NCI-H345 treated with DMSO at 0.1 percent for 48 hours (cell line): ENCODE data around the gene CHRM4.

ENCODE experiments used
- DNase-seq: peaks from one replicate; lab custom pipeline; 2025; ENCODE audit not compliant: unreplicated experiment; lab: John Stamatoyannopoulos, UW

The CHRM4 gene

DNA sequence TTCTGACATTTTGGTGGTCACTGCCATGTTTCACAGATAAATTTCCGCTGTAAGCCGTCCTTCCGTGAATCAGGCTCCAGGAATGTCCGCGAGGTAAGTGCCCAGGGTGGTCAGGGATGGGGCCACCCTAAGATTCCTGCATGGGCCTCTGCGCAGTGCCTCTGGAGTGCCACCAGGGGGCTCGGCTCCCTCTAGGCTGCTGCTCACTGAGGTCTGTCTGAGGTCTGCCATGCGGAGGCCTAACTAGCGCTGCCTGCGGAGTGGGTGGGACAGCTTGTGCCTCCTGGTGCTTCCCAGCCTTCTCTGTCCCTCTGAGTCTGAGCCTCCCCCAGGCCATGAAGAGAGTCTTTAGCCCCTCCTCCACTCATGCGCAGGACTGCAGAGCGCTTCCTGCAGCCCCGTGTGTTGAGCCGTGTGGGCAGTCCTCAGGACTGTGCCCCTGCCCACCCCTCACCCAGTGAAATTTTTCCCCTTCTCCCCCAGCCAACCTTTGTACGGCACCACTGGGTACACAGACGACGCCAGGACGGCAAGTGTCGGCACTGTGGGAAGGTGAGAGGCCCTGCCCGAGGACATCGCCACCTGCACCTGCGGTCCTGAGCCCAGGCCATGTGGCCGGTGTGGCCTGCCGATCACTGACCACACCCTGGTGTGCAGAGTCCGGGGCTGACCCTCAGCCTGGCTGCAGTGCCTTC lies 22.0 kb downstream of the CHRM4 start:
- peak; percentile 44 for DNase-seq

DNA sequence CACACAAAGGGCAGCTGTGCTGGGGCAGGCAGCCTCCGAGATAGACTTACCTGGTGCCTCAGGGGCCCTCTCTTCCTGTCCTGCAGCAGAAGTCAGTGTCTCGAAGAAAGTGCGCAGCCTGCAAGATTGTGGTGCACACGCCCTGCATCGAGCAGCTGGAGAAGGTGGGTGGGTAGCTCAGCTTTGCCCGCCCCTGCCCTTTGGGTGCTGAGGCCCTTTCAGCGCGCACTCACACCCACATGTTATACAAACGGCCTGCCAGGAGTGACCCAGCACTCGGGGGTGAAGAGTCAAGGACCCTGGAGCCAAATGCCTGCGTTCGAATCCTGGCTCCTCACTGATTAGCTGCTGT lies 23.7 kb downstream of the CHRM4 start:
- DNase-seq: no peak

DNA sequence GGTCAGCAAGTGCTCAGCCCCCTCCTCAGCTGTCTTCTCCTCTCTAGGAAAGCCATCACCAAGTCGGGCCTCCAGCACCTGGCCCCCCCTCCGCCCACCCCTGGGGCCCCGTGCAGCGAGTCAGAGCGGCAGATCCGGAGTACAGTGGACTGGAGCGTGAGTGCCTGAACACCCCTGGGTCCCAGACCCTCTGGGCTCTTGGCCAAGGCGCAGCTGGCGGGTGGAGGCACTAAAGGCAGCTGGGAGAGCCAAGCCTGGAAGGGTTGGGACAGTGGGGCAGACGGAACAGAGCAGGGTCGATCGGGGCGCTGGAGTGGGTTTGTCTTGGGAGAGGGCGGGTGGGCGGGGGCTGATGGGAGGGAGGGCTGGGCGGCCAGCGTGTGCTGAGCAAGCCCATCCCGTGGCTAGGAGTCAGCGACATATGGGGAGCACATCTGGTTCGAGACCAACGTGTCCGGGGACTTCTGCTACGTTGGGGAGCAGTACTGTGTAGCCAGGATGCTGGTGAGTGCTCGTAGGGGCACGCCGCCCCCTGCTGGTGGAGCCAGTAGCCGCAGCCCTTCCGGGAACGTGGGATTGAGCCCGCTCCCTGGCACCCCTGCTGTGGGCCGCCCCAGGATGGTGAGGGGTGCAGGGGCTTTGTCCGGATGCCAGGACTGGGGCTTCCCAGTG lies 24.2 kb downstream of the CHRM4 start:
- no peak for DNase-seq

DNA sequence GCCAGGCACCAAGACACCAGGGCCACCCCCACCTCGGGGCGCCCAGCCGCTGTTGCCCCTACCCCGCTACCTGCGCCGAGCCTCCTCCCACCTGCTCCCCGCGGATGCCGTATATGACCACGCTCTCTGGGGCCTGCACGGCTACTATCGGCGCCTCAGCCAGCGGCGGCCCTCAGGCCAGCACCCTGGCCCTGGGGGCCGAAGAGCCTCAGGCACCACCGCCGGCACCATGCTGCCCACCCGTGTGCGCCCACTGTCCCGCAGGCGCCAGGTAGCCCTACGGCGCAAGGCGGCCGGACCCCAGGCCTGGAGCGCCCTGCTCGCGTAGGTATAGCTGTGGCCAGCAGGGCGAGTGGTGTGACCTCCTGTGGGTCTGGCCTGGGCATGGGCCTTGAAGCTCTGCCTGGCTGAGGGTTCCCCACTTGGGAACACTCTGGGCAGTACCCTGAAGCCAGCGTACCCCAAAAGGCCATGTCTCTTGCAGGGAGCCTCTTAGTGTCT lies 24.9 kb downstream of the CHRM4 start:
- DNase-seq: no peak

DNA sequence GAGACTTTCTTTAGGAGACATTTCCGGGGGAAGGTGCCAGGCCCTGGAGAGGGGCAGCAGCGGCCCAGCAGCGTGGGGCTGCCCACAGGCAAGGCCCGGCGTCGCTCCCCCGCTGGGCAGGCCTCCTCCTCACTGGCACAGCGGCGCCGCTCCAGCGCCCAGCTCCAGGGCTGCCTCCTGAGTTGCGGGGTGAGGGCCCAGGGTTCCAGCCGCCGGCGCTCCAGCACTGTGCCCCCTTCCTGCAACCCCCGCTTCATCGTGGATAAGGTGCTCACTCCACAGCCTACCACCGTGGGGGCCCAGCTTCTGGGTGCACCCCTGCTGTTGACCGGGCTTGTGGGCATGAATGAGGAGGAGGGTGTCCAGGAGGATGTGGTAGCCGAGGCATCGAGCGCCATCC lies 25.3 kb downstream of the CHRM4 start:
- DNase-seq: no peak

DNA sequence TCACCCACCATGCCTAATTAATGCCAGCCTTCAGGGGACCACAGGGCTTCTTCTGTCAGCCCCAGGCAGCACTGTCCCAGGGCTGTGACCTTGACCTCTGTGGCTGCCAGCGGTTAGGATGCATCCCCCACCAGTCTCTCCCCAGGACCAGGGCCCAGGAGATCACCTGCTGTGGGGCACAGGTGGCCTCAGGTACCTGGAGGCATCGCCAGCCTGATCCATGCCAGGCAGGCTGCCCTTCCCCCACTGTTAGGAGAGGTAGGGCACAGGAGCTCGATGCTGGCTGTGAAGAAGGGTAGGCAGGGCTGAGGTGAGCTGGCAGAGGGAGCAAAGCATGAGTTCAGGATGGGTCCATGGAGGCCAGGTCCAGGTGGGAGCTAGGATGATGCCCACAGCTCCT lies 26.8 kb downstream of the CHRM4 start:
- no peak for DNase-seq

DNA sequence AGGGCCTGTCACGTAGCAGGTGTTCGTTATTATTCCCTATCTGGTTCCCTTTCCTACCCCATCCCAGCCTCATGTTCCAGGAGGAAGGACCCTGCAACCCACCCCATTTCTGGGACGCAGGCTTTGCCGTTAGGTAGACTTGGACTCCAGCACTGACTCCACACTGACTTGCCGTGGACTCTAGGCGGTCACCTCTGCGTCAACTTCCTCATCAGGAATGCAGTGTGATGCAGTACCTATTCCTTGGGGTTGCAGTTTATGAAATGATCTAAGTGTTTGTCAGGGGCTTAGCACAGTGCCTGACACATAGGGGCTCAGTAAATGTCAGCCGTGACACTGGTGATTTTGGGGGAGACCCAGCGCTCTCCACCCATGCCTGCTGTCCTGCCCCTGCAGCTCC lies 27.5 kb downstream of the CHRM4 start:
- no peak for DNase-seq

DNA sequence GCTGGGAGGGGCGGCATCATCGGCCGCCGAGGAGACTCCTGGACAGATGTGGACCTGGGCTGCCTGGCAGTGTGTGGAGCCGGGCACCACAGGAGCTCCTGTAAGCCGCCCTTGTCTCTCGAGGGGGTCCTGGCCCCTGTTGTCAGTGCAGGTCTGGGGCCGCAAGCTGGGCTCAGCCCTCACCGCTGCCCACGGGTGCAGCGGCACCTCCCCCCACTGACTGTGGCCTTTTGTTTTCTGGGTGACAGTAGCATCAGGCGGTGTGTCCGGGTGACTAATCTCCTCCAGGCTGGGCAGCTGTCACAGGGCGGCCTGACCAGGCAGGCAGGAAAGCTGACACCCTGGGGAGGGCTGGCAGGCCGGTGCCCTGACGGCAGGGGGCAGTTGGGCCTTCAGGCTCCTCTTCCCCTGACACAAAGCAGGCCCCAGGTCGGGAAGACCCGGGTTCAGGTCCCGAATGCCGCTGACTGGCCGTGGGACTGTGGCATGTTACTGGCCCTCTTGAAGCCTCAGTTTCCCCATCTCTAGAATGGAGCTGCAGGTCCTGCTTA lies 28.0 kb downstream of the CHRM4 start:
- no peak for DNase-seq

DNA sequence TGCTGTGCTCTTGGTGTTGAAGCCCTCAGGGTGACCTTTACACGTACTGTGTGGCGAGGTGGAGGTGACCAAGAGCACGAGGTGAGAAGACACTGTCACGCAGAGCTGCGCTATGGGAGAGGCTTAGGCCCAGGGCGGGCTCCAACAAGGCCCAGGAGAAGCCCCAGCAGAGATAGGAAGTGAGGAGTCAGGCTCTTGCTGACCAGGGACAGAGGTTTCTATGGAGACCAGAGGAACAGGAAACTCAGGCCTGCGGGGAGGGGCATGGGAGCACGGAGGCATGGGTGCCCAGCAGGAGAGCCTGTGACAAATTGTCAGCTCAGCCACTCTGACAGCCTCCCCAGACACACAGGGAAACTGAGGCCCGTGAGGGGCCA lies 28.6 kb downstream of the CHRM4 start:
- no peak for DNase-seq

DNA sequence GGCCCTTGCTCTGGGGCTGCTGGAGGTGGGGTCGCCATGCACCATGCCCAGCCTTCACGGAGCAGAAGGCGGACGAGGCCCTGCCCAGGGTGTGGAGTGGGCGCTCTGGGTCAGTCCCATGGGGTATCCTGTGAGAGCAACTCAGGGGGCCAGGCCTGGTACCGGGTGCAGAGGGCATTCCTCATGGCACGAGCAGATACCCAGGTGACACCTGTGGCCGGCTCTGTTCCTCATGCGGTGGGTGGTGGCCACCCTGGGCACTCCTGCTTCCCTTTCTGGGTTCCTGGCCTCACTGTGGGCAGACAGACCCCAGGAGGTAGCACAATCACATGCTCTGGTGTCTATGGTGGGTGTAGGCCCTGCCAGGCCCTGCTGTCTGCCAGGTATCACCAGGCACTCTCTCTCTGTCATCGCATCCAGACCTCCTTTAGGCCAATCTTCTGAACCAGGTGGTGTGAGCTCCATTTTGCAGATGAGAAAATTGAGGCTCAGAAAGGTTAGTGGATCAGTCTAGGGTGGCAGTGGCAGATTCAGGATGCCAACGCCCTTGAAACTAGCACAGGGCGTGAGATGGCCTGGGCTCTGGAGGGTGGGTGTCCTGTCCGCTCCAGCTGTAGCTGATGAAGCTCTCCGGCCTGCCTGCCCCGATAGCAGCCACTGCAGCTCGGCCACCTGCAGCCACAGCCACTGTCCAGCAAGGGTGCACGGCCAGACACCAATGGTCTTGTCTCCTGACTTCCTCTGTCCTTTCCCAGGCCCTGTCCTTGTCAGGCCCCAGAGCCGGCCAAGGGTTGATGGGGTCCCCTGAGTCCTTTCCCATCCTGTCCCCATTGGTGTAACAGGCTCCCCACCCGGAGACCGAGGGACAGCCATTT lies 29.2 kb downstream of the CHRM4 start:
- DNase-seq: no peak

DNA sequence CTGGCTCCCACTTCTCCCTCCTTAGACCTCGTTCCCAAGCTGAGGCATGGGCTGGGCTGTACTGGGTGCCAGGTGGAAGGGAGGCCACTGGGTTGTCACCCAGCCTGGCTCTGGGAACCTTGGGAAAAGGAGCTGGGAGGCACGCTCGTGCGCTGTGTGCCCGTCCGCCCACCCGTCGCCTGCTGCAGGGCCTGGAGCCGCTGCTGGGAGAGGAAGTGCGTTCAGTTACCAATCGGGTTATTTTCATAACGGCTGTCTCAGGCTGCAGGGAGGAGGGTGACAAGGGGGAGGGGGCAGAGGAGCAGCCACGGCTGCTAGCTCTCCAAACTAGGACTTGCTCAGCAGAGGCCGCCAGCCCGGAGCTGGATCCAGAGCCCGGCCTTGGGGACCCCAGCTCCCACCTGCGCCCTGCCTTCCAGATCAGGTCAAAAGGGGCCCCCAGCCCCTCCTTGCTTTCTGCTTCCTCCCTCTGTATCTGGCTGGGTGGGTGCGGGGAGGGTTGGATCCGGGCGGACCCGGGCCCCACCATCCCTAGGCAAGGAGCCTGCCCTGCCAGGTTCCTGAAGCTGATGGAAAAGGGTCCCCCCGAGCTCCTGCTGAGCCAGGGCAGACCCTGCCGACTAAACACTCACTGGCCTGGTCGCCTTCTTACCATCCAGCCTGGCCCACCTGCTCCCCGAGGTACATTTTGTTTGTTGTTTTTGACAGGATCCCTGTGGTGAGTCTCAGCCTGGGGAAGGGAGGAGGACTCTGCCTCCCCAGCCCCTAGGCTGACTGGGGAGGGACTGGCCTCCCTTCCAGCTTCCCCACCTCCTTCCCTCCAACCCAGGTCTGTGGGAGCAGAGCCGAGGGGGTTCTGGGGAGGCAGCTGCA lies 30.1 kb downstream of the CHRM4 start:
- no peak for DNase-seq

DNA sequence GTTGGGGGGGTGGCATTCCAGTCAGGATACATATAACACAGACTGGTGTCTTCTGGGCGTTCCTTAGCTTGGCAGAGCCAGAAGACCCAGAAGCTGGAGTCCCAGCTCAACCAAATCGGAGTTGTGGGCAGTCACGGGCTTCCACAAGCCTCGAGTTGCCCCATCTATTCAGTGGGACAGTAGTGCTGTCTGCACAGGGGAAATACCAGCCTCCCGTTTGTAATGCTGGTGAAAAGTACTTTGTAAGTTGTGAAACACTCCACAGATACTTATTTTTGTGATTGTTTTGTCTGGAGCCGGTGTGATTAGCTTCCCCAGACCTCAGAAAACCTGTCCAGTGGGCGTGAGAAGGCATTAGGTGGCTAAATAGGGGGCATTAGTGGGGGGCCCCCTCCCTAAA lies 30.7 kb downstream of the CHRM4 start:
- DNase-seq: no peak

DNA sequence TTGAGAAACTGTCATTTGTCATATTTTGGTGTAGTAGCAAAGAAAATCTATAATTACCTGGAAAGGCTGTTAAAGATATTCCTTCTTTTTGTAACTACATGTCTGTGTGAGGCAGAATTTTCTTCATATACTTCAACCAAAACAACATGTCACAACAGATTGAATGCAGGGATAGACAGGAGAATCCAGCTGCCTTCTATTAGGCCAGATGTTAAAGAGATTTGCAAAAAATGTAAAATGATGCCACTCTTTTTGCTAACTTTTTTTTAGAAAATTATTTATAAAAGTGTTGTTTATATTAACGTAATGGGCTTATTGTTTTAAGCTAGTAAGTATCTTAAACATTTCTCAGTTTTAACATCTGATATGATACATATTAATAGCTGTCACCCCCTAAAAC lies 31.6 kb downstream of the CHRM4 start:
- DNase-seq: no peak

DNA sequence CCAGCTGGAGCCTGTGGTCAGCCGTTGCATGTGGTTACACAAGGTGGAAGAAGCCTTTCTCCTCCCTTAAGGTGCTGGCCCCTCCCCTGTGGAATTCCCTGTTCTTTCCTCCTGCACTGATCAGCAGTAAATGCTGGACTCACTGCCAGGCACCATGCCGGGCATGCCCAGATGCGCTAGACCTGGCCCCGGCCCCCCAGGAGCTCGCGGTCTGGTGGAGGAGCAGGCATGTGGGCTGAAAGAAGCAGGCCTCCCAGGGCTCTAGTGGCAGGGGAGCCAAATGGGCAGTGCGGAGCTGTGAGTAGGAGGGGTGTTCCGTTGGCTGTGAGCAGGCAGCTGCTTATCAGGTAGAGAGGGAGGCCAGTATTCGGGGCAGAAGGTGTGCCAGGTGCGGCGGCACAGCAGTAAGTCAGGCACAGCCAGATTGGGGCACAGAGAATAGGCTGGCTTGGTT lies 34.1 kb downstream of the CHRM4 start:
- DNase-seq: no peak

DNA sequence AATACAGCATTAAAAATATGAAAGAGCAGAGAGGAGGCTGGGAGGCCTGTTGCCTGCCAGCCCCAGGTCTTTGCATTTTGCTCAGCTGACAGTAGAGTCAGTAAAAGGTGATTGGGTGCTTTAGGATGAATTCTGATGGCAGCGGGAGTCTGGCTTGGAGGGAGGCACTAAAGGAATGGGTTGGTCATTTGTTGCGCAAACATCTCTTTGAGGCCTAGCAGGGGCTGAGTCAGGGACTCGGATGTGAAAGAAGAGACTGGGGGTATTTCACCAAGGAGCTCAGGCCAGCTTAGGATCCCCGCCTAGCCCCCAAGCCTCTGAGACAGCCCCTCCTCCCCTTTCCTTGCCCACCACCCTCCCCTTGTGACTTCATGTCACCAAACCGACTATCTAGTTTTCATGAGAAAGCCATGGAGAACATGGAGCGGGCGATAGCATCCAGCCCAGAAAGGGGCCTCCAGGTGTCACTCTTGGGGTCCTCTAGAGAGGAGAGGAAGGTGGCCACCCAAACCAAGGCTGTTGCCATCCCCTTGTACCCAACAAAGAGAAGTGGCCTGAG lies 34.6 kb downstream of the CHRM4 start:
- DNase-seq: no peak

DNA sequence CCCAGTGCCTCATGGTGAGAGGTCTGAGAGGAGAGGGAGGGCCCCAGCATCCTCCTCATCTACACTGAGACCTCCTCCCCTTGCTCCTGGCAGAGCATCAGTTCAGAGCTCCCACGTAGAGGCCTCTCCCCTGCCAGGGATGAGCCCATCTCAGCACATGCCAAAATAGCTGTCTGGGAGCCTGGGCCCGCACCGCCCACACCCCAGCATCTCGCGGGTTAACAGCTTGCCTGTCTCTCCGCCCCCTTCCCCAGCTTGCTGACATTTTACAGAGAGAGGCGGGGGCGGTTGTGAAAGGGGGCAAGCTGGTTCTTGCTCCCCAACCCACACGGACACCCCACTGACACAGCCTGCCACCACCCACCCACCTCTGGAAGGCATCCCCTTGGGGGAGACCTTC lies 37.9 kb downstream of the CHRM4 start:
- DNase-seq: no peak

DNA sequence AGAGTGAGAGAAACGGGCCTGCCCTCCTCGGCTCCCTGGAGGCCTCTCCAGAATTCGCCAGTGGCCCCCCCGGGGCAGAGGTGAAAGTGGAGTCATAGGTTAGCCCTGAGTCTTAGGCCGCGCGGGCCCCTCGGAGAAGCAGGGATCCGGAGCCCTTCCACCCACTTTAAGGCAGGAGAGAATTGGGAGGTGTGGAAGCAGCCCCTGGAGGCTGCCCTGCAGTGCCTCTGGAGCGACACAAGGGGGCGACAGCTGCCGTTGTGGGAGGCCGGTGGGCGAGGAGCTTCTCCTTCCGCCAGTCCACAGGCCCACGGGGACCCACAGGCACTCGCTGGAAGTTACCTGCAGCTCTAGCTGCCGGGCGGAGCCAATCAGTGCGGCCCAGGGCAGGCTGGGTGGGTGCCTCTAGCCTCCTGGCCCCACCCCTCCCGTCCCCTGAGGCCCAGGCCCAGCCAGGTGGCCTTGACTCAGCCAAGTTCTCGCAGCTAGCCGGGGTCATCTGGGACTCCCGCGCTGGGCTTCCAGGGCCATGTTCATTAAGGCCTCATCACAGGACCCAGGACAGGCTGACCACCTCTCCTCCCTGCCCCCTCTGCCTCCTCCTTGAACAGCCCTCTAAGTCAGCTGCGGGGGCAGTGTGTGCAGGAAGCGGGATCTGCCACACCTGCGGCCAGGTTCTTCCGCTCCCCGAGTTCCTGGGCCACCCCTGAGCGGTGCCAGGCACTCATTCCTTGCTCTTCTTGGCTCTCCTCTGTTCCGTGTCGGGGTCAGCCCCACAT lies 39.3 kb downstream of the CHRM4 start:
- no peak for DNase-seq

DNA sequence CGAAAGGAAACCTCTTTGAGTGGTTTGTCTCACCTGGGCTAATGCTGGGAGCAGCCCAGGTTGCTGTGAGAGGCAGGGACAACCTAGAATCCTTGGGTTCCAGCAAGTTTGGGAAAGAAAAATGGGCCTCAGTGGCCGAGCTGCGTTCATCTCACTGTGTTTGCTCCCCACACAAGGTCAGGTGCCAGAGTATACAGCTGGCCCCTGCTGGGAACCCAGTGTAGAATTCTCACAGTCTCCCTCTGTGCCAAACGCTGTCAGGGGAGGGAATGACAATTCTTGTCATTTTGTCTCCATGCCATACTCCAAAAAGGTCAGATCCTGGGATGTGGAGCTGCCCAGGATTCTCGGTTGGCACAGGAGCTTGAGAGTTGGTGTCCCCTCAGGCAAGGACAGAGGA lies 40.0 kb downstream of the CHRM4 start:
- DNase-seq: no peak

DNA sequence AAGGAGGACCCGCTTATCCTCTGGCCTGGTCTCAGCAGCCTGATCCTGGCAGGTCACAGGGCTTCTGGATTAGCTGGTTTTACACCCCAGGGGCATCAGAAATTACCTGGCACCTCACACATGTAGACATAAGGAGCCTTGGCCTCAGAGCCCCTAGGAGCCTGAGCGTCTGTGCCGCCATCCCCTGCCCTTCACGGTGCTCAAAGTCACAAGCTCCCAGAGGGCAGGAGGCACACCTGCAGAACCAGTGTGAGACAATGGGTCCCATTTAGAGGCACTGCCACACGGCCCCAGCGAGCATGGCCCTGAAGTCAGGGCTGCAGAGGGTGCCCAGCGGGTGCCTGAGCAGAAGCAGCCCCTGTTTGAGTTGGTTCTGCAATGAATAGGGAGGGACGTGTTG lies 40.4 kb downstream of the CHRM4 start:
- no peak for DNase-seq

DNA sequence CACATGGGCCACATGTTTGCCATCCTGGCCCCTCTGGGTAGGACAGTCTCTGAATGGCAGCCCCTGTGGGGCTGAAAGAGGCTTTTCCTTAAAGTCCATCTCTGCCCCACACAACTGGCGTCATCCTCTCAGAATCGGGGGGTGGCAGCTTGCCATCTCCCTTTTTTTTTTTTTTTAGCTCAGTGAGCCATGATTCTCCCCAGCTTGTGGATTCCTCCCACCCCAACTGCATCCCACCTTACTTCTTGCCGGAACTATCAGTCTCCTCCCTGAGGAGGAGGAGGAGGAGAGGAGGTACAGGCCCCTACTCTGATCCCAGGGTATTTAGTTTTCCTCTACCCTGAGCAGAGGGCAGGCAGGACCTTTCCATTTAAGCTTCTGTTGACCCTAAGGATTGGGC lies 40.9 kb downstream of the CHRM4 start:
- DNase-seq: no peak
